ENCODE results near the gene SLC35E2B. TPM values are rescaled to one million over a fixed set of nuclear protein-coding genes. Genes with fewer than 3 reads are reported as not detected.

Gene SLC35E2B
- total and polyA plus RNA-seq, 7 donors, result 9.2 to 23.9 (median 13.1) TPM

GRCh38 chr1:1683104-1683905, 9.3 kb downstream of the SLC35E2B start:
- no peak for TF ChIP-seq CTCF (IDR thresholded peaks at IDR 0.05)
- no peaks in the 10 kb centered on the region for H3K27me3 ChIP-seq (ENCODE audit: insufficient read depth in 3 of 3, low read length in 2 of 3)
- no peaks in the 10 kb centered on the region for H3K9me3 ChIP-seq
- peaks cover 0 to 6% of the 10 kb centered on the region in 2 donors for H3K36me3 ChIP-seq (ENCODE audit: insufficient read depth in 1 of 2, low read depth in 1 of 2)
- intact Hi-C loops (cut with DNase I), result no loop called here
- no peak overlapping the region for H3K27ac ChIP-seq
- WGBS, 3 donors, result 69 to 73% (median 73%) methylated on average over 26 of the region's 26 CpGs
- H3K4me1 ChIP-seq, result no peaks in the 10 kb centered on the region
- DNase-seq, result peak in 1 of 2 donors; percentile 44
- no peak for ATAC-seq
- H3K4me3 ChIP-seq, result no peak overlapping the region

DNA sequence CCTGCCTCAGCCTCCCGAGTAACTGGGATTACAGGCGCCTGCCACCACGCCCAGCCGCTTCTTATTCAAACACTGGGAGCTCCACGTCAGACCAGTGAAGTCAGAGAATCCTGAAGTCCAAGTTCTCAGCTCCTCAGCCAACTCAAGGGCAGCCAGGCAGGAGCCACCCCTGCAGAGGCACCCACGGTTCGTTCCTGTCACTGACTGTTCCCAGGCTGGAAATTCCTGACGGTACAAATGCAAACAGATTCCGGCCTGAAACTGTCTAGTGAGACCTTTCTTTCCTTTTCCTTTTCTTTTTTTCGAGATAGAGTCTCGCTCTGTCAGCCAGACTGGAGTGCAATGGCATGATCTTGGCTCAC, 11.7 kb downstream of the SLC35E2B start:
- Histone ChIP-seq H3K4me1 (no peaks in the 10 kb centered on the region), H3K27ac (no peak overlapping the region), H3K9me3 (no peaks in the 10 kb centered on the region), H3K36me3 (ENCODE audit: insufficient read depth in 1 of 2, low read depth in 1 of 2) (peaks cover 0 to 6% of the 10 kb centered on the region in 2 donors), H3K27me3 (ENCODE audit: insufficient read depth in 3 of 3, low read length in 2 of 3) (no peaks in the 10 kb centered on the region), H3K4me3 (no peak overlapping the region)
- TF ChIP-seq CTCF (IDR thresholded peaks at IDR 0.05), result no peak
- DNase-seq, result peak in 1 of 2 donors; percentile 23
- 68 to 73% (median 72%) methylated on average over 11 of the region's 11 CpGs for WGBS, 3 donors
- intact Hi-C loops (cut with DNase I), result no loop called here
- ATAC-seq, result no peak

DNA sequence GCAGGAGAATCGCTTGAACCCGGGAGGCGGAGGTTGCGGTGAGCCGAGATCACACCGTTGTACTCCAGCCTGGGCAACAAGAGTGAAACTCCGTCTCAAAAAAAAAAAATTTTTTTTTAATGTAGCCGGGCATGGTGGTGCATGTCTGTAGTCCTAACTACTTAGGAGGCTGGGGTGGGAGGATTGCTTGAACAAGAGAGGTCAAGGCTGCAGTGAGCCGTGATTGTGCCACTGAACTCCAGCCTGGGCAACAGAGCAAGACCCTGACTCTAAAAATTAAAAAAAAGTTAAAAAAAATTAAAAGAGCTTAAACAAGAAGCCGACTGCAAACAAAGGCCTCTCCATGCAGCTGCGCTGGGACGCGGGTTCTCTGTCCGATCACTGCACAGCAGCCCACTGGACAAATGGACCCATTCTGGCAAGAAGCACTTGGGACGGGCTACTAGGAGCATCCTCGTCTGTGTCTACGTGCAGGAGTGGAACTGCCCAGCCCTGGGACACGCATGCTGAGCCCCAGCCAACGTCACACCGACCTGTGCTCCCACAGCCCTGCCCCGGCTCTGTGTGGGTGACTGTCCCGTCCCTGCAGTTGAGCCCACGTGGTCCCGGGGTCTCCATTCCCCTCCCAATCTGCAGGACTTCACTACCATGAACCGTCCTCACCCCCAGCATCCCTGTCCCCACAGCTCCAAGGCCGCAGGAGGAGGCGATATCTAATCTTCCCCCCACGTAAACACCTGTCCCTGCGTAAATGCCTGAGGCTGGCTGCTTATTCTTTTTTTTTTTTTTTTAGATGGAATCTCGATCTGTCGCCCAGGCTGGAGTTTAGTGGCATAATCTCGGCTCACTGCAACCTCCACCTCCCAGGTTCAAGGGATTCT, 12.3 kb downstream of the SLC35E2B start:
- intact Hi-C loops (cut with DNase I), result no loop called here
- peaks cover 0 to 6% of the 10 kb centered on the region in 2 donors for H3K36me3 ChIP-seq (ENCODE audit: insufficient read depth in 1 of 2, low read depth in 1 of 2)
- DNase-seq, result peak in 1 of 2 donors; percentile 50
- no peaks in the 10 kb centered on the region for H3K4me1 ChIP-seq
- no peak overlapping the region for H3K4me3 ChIP-seq
- ATAC-seq, result peak in 1 of 4 donors; percentile 33
- no peaks in the 10 kb centered on the region for H3K27me3 ChIP-seq (ENCODE audit: insufficient read depth in 3 of 3, low read length in 2 of 3)
- no peaks in the 10 kb centered on the region for H3K9me3 ChIP-seq
- no peak for TF ChIP-seq CTCF (IDR thresholded peaks at IDR 0.05)
- no peak overlapping the region for H3K27ac ChIP-seq
- 84 to 88% (median 87%) methylated on average over 32 of the region's 32 CpGs for WGBS, 3 donors

GRCh38 chr1:1678581-1679380, 13.8 kb downstream of the SLC35E2B start:
- no peak for TF ChIP-seq CTCF (IDR thresholded peaks at IDR 0.05)
- Histone ChIP-seq H3K27ac (no peak overlapping the region), H3K27me3 (ENCODE audit: insufficient read depth in 3 of 3, low read length in 2 of 3) (no peaks in the 10 kb centered on the region), H3K9me3 (no peaks in the 10 kb centered on the region), H3K36me3 (ENCODE audit: insufficient read depth in 1 of 2, low read depth in 1 of 2) (peaks cover 0 to 6% of the 10 kb centered on the region in 2 donors), H3K4me1 (no peaks in the 10 kb centered on the region), H3K4me3 (no peak overlapping the region)
- peak in 1 of 2 donors; percentile 34 for DNase-seq
- 65 to 74% (median 70%) methylated on average over 24 of the region's 24 CpGs for WGBS, 3 donors
- intact Hi-C loops (cut with DNase I), result no loop called here
- ATAC-seq, result peak in 1 of 4 donors; percentile 15
